ENCODE data around the gene HDAC4. TPM values are rescaled to one million over a fixed set of nuclear protein-coding genes. Genes with fewer than 3 reads are reported as not detected.

Gene HDAC4
- total and polyA plus RNA-seq, 2 of the 8 experiments (the other 6 are each of a cell fraction or from before 2014, with no cell fraction given), result 15.4 to 31.5 TPM

GRCh38 chr2:239149501-239149900 lies 251.3 kb downstream of the HDAC4 start (continued):
- TF ChIP-seq TAF7 (optimal IDR thresholded peaks at IDR 0.05; ENCODE audit: borderline replicate concordance, low read depth, low read length), result no peak
- no peak for TF ChIP-seq NANOG (IDR thresholded peaks at IDR 0.05; ENCODE audit: insufficient read depth, low read depth, low read length, poor library complexity, severe bottlenecking)
- TF ChIP-seq ATF3 (IDR thresholded peaks at IDR 0.05; ENCODE audit: insufficient read depth, low read depth, low read length), result no peak

Data from H1 (cell line).